Epithelial cell of esophagus (primary cell): ENCODE results near the gene C8B.
A peak's percentile ranks its signal among the peaks of the same experiment; 100 is the strongest.

ENCODE experiments used
- DNase-seq: peaks from one replicate; pipeline ENCODE4 v3.0.0; 2010; ENCODE audit warnings: low read depth
- H3K4me3 ChIP-seq: 2 replicates; pipeline ENCODE4 v1.5.1; 2011; ENCODE audit warnings: mild to moderate bottlenecking, low read length, control low read depth
- CTCF ChIP-seq: IDR thresholded peaks from 2 replicates; pipeline ENCODE4 v1.5.1; 2011; ENCODE audit warnings: low read depth, mild to moderate bottlenecking, low read length, control low read depth, inconsistent platforms; ENCODE audit not compliant: insufficient read depth; ENCODE audit errors: missing control alignments

Gene C8B

DNA sequence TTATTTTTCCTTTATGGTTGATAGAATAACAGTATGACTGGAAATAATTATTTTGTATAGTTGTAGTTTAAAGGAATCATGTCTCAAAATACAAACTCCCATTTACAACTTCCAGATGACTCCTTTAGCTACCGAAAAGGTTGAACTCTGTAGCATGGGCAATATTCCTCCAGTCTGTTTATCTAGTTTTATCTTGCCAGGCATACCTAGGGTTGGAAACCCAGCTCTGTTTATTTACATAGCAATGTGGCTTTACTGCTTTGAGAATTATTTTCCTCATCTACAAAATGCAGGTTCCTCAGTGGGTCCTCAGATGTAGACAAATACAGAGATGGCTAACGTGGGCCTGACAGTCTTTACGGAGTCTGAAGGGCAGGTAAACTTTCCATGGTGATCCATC lies 60.1 kb downstream of the C8B start:
- DNase-seq = no peak
- H3K4me3 ChIP-seq = no peak overlapping the region
- TF ChIP-seq CTCF = no peak

GRCh38 chr1:56904663-56905397 lies 61.0 kb downstream of the C8B start:
- no peak for DNase-seq
- no peak overlapping the region for H3K4me3 ChIP-seq
- no peak for TF ChIP-seq CTCF

DNA sequence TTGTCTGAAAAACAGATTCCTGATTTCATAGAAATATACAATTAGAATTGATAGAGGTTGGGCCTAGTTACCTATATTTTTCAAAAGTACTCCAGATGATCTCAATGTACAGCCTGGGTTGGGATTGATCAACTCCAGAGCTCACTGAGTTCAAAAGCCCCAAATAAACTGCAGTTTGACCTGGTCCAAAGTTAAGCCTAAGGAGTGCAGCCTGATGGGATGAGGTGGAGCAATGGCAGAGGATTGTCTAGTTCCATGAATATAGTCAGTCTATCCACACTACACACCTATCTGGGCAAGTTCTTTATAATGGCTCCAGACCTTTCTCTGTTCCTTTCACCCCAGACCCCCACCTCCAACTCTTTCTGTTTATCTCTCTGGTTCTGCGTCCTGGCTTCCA lies 62.0 kb downstream of the C8B start:
- DNase-seq = no peak
- no peak for TF ChIP-seq CTCF
- no peak overlapping the region for H3K4me3 ChIP-seq

DNA sequence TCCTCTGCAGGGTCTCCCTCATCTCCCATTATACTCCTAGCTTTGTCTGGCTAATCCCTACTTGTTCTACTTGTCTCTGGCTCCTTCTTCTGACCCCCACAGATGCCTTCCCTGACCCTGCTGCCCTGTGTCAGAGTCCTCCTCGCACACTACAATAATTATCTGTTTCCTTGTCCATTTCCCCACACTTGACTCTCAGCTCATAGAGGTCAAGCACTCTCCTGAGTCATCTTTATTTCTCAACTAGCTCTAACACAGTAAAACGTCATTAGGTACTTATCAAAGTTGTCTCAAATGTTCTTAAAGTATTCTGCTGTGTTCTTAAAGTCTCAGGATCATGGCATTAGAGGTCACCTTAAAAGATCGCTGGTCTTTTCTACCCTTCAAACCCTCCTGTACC lies 64.1 kb downstream of the C8B start:
- no peak overlapping the region for H3K4me3 ChIP-seq
- TF ChIP-seq CTCF = no peak
- DNase-seq = peak; percentile 23

GRCh38 chr1:56898879-56899278 lies 66.9 kb downstream of the C8B start:
- no peak overlapping the region for H3K4me3 ChIP-seq
- TF ChIP-seq CTCF = no peak
- DNase-seq = no peak

DNA sequence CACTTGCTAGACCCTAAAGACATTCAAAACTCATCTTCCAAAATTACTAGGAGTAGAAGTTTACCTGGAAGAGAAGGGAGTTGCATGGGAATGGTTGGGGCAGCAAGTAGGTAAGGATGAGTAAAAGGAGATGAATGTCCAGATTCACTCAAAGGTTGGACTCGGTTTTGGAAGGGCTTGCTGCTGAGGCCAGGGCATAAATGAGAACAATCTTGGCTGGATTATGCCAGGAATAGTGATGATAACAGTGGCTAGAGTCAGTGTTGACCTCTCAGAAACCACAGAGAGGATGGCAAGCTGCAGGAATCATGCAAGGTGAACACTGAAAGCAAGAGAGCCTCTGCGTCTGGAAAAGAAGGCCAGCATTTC lies 67.8 kb downstream of the C8B start:
- H3K4me3 ChIP-seq = no peak overlapping the region
- no peak for TF ChIP-seq CTCF
- no peak for DNase-seq
